ENCODE data around the gene AGAP1. TPM values are rescaled to one million over a fixed set of nuclear protein-coding genes. Genes with fewer than 3 reads are reported as not detected.

AGAP1 gene
- total RNA-seq, 1 donor from 2014 or later, result 21.1 TPM

DNA sequence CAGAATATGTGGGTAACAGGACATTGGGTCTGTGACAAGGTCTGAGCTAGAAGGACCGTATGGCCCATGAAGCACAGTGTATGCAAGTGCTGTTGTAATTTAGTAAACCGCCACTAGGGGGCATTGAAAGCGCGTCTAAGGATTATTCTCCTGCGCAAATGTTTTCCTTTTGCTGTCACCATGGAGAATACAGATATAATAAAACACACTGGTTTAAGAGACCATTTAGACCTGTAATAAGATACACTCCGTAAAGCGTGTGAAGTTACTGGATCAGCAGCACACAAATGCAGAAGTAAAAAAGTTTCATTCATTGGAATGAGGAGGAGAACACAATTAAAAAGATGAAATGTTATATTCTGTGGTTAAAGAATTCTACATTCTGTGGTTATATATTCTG is 272.4 kb downstream of the AGAP1 start:
- no peak for DNase-seq (ENCODE audit: extremely low spot score in 2 of 2)
- H3K36me3 ChIP-seq, result no peaks in the 10 kb centered on the region
- no peaks in the 10 kb centered on the region for H3K4me1 ChIP-seq
- H3K27ac ChIP-seq, result no peak overlapping the region
- TF ChIP-seq POLR2AphosphoS5 (IDR thresholded peaks at IDR 0.05; ENCODE audit: insufficient read depth in 1 of 2, low read depth in 1 of 2) (peak in 1 of 2 donors; percentile 37), POLR2A (IDR thresholded peaks at IDR 0.05) (no peak)
- TF ChIP-seq, protein P1, sequence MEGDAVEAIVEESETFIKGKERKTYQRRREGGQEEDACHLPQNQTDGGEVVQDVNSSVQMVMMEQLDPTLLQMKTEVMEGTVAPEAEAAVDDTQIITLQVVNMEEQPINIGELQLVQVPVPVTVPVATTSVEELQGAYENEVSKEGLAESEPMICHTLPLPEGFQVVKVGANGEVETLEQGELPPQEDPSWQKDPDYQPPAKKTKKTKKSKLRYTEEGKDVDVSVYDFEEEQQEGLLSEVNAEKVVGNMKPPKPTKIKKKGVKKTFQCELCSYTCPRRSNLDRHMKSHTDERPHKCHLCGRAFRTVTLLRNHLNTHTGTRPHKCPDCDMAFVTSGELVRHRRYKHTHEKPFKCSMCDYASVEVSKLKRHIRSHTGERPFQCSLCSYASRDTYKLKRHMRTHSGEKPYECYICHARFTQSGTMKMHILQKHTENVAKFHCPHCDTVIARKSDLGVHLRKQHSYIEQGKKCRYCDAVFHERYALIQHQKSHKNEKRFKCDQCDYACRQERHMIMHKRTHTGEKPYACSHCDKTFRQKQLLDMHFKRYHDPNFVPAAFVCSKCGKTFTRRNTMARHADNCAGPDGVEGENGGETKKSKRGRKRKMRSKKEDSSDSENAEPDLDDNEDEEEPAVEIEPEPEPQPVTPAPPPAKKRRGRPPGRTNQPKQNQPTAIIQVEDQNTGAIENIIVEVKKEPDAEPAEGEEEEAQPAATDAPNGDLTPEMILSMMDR (IDR thresholded peaks at IDR 0.05), result peak; percentile 77 to 86 (median 83)
- no peaks in the 10 kb centered on the region for H3K27me3 ChIP-seq
- intact Hi-C loops (cut with DNase I), result no loop called here
- no peaks in the 10 kb centered on the region for H3K9me3 ChIP-seq
- H3K4me3 ChIP-seq, result no peak overlapping the region

DNA sequence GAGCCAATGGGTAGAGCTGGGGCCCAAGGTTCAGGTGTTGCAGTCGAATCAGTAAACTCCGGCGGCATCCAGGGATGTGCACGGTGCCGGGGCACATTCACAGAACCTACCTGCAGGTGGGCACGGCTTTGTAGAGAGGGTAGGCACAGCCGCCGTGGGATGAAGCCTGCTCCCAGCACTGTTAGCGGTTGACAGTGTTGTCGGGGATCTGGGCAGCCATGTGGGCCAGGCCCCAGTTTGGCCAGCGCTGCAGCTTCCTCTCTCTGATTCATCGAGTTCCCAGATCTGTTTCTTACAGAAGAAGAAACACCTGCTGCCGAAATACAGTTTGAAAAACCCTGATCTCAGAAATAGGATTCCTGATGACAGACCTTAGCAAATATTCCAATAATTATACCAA is 274.8 kb downstream of the AGAP1 start:
- no peaks in the 10 kb centered on the region for H3K4me1 ChIP-seq
- intact Hi-C loops (cut with DNase I), result no loop called here
- H3K27ac ChIP-seq, result no peak overlapping the region
- no peak for TF ChIP-seq POLR2AphosphoS5 (IDR thresholded peaks at IDR 0.05; ENCODE audit: insufficient read depth in 1 of 2, low read depth in 1 of 2)
- TF ChIP-seq, protein P1 (IDR thresholded peaks at IDR 0.05), result no peak
- no peak for TF ChIP-seq POLR2A (IDR thresholded peaks at IDR 0.05)
- H3K27me3 ChIP-seq, result no peaks in the 10 kb centered on the region
- H3K9me3 ChIP-seq, result no peaks in the 10 kb centered on the region
- DNase-seq (ENCODE audit: extremely low spot score in 2 of 2), result no peak
- no peaks in the 10 kb centered on the region for H3K36me3 ChIP-seq
- no peak overlapping the region for H3K4me3 ChIP-seq

DNA sequence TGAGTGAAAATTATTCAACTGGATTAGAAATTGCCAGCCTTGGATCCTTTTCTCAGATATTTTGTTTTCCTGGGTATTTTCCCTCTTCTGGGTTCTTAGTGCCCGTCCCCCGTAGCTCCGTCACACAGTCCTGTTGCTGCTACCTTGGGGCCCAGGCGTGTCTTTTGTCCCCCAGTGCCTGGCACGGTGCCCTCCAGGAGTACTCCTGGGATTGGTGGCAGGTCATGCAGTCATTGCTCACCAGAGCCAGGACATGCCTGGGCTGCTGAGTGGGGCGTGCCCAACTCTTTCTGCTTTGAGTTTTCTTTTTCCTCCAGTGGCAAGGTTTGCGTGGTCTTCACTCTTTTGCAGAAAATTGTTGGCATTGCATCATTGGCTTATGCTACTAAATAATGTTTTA is 275.2 kb downstream of the AGAP1 start:
- TF ChIP-seq POLR2AphosphoS5 (IDR thresholded peaks at IDR 0.05; ENCODE audit: insufficient read depth in 1 of 2, low read depth in 1 of 2) (no peak), POLR2A (IDR thresholded peaks at IDR 0.05) (no peak)
- TF ChIP-seq, protein P1 (IDR thresholded peaks at IDR 0.05), result no peak
- DNase-seq (ENCODE audit: extremely low spot score in 2 of 2), result no peak
- Histone ChIP-seq H3K4me3 (no peak overlapping the region), H3K9me3 (no peaks in the 10 kb centered on the region), H3K27ac (no peak overlapping the region), H3K27me3 (no peaks in the 10 kb centered on the region), H3K4me1 (no peaks in the 10 kb centered on the region), H3K36me3 (no peaks in the 10 kb centered on the region)
- intact Hi-C loops (cut with DNase I), result no loop called here

DNA sequence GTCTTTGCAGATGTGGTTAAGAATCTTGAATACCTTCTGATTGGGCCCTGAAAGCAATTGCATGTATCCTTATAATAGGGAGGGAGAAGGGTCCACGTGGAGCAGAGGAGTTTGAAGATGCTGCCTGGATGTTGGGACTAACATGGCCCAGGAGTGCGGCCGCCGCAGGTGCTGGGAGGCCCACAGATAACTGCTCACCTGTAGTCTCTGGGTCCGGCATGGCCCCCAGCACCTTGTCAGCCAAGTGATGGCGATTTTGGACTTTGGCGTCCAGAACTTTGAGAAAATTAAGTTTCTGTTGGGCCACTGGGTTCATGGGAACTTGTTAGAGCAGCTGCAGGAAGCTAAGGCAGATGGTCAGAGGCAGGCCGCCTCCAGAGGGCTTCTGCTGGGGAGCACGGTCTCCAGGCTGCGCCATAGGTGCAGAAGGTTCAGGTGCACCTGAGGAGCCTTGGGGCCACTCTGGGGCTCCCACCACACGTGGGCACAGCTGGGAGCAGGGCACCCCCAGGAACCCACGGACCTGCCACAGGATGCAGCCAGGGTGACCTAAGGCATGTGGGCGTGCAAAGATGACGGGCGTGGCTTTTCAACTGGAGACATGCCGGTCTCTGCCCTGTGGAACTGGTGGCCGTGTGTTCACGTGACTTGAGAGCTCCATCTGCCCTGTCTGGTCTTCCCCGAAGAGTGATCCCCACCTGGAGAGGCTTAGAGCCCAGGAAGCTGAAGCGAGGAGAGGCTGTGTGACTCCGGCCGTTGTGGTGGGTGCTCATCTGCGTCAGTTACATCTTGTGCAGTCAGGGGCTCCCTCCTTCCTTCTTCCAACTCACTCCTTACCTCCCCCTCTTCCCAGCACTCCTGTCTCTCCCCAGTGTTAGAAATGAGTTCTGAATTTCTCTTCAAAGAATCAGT is 277.3 kb downstream of the AGAP1 start:
- intact Hi-C loops (cut with DNase I), result no loop called here
- Histone ChIP-seq H3K9me3 (no peaks in the 10 kb centered on the region), H3K36me3 (no peaks in the 10 kb centered on the region), H3K27ac (no peak overlapping the region), H3K4me1 (no peaks in the 10 kb centered on the region), H3K27me3 (no peaks in the 10 kb centered on the region), H3K4me3 (no peak overlapping the region)
- no peak for DNase-seq (ENCODE audit: extremely low spot score in 2 of 2)
- TF ChIP-seq POLR2AphosphoS5 (IDR thresholded peaks at IDR 0.05; ENCODE audit: insufficient read depth in 1 of 2, low read depth in 1 of 2), result no peak
- no peak for TF ChIP-seq POLR2A (IDR thresholded peaks at IDR 0.05)
- TF ChIP-seq, protein P1 (IDR thresholded peaks at IDR 0.05), result no peak

All from vagina (tissue), 2 donors.